GM19035 (cell line): Measurements from ENCODE around the gene GNPAT.
A peak's percentile ranks its signal among the peaks of the same experiment; 100 is the strongest.
"Not testable (repeated sequence)": the region's sequence is repeated elsewhere in the genome, so short reads cannot be mapped to it uniquely, and the experiment has no call there.

Source experiments
- ATAC-seq: cut with Tn5 transposase; IDR thresholded peaks from one replicate; pipeline ENCODE4 v1.9.1; 2021; ENCODE audit not compliant: unreplicated experiment

GNPAT gene

DNA sequence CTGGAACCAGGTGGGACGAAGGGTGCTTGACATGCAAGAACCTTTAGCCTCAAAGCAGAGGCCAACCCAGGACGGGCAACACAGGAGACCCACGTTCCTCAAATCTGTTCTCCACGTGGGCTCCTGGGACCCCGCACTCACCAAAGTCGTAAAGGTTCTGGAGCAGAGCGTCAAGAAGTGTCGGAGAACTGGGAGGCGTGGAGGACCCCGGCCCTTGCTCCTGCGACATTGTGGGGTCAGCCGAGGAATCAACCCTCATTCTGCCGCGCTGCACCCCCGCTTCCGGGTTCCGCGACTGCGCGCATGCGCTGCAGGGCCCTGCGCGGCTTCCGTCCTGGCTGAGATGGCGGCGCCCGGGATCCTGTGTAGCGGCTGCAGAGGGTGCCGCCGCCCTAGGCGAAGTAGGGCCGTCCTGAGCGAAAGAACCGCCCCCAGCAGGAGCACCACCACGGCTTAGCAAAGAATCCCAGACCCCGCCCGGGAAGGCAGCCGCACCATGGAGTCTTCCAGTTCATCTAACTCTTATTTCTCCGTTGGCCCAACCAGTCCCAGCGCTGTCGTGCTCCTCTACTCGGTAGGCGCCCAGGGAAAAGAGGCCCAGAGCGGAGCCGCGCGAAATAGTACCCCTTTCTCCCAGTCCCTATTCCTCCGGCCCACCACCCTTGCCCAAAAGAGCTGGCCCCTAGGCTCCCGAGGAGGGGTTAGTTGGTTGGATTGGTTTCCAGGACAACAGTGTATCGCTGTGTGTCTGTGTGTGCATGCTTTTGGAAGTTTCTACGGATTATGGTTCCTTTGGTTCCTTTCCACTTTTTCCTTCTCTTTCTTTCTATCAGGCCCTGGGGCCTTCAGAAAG is at the start of gene GNPAT:
Gene GNPAT, plus strand, starts transcription at position 330 of the 853 bp plus-strand sequence. Its CDS starts 167 bp downstream, at position 497.
- ATAC-seq: peak; percentile 93

GRCh38 chr1:231192620-231193163 is 48.3 kb upstream of the GNPAT start:
- no peak for ATAC-seq

DNA sequence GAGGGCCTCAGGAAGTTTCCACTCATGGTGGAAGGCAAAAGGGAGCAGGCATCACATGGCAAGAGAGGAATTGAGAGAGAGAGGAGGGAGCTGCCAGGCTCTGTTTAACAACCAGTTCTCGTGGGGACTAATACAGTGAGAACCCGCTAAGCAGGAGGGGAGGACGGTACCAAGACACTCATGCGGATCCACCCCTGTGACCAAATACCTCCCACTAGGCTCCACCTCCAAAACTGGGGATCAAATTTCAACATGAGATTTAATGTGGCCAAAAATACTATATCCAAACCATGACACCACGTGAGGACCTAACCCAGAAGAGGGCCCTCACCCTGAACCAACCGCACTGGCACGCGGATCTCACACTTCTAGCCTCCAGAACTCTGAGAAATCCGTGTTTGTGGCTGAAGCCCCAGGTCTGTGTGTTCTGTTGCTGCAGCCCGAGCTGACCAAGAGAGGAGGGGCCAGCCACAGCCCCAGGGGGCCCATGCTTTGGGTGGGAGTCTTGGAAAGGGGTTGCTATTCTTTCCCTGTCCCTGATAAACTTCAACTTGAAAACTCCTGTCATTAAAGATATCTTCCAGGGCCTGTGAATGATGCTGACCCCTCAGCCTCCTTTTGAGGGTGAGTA is 47.2 kb upstream of the GNPAT start:
- ATAC-seq: no peak

- ATAC-seq: no peak
Measured at GRCh38 chr1:231194476-231194842, 46.6 kb upstream of the GNPAT start.

DNA sequence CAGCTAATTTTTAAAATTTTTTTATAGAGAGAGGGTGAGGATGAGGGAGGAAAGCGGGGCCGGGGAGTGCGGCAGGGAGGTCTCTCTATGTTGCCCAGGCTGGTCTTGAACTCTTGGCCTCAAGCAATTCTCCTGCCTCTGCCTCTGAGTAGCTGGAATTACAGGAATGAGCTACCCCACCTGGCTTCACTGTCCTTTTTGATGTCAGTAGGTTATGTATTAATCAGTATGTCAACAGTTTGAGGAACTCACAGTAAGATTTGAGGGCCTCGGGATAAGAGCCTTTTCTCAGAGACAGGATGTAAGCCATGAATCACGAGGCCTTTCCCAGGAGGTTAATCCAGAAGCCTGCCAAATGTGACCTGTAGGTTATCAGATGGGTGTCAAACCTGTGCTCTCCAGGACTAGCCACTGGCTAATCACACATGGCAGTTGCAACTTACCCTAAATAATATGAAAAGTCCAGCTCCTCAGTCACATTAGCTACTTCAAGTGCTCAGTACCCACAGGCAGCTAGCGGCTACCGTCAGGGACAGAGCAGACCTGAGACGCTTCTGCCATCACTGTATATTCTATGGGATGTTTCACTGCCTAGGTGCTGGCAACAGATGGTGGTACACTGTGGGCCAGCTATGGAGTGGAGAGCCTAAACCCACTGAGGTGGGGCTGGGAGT is 46.0 kb upstream of the GNPAT start:
- ATAC-seq: no peak

GRCh38 chr1:231196307-231196706 is 44.7 kb upstream of the GNPAT start:
- ATAC-seq: no peak

- no peak for ATAC-seq
Measured at GRCh38 chr1:231196728-231197127, 44.3 kb upstream of the GNPAT start.

- no peak for ATAC-seq
Measured at GRCh38 chr1:231199868-231200267, 41.1 kb upstream of the GNPAT start.

- ATAC-seq: no peak
Measured at GRCh38 chr1:231200388-231201031, 40.5 kb upstream of the GNPAT start.

DNA sequence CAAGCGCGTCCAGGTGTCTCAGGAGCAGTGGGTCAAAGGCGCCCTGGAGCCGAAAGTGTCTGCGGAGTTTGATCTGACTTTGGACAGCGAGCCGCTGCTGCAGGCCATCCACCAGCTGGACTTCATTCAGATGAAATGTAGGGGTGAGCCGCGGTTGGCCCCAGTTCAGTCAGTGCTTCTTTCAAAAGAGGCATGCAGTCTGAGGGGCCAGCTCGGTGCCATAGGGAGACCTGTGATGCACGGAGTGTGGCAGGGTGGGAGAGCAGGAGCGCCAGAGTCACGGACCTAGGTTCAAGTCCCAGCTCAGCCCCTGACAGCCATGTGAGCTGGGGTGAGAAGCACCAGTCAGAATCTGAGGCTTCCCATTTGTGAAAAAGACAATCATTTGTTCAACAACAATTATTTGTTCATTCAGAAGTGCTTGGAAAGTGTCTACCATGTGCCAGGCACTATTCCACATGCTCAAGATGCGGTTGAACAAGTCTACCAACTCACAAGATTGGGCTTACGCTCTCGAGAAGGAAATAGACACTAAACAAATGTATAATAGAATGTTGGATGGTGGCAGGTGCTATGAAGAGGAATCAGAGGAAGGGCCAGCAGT is 39.5 kb upstream of the GNPAT start:
- no peak for ATAC-seq

- ATAC-seq: no peak
Measured at GRCh38 chr1:231201979-231202633, 38.9 kb upstream of the GNPAT start.

DNA sequence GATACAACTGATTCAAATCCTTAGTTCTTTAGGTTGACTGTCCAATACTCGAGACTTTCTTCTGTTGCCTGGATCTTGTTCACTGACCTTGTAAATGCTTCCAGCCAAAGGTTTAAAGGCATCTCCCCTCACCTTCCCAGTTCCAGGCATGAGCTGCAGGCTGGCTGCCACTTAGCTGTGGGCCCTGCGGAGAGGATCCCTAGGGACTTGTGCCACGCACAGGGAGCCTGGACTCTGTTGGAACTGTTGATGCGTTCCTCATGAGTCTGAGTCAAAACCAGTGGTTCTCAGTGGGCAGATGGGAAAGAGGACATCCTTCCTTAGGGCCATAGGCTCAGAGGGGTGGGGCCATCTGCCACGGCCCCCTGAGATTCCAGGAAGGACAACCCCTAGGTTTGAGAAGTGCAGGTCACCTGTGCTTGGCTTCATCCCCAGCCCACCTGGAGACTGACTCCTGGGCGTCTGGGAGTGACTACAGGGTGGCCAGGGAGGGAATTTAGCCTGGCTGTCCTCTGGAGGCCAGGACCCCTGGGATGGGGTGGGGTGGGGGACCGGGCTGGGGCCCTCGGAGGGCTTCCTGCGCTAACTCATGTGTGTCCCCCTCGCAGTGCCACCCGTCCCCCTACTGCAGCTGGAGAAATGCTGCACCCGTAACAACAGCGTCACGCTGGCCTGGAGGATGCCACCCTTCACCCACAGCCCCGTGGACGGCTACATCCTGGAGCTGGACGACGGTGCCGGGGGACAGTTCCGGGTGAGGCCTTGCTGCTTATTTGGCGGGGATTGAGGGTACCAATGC is 37.6 kb upstream of the GNPAT start:
- ATAC-seq: no peak

DNA sequence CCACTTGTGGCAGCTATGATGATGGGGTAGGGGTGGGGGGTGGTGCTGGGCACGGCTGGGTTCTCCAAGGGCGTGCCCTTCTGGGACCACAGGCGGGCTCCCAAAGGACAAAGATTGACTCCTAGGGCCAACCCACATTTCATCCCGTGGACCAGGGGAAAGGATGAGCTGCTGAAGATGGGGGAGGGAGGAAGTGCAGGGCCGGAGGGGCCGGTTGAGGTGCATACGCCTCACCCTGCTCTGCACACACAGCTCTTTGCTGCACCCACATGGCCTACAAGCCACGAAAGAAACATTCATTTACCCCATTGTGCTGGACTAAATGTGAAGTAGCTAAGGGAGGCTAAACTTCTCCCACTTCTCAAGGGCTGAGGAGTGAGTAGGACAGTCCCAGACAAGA is 34.2 kb upstream of the GNPAT start:
- no peak for ATAC-seq

DNA sequence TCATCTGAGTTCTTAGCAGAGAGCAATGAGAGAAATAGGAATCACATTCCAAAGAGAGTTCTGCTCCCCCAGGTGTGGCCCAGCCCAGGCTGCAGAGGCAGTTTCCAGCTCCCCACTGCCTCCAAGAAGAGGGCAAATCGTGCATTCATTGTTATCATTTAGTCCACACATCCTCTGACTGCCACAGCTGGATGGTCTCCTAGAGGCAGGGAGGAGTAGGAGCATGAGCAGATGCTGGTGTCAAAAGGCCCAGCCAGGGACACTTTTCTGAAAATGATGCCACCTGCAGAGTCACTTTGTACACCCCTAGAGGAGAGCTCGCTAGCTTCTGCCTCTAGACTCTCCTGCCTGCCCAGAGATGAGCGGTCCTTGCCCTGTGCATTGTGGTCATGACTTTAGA is 33.6 kb upstream of the GNPAT start:
- no peak for ATAC-seq

- ATAC-seq: no peak
Measured at GRCh38 chr1:231208980-231209379, 32.0 kb upstream of the GNPAT start.

DNA sequence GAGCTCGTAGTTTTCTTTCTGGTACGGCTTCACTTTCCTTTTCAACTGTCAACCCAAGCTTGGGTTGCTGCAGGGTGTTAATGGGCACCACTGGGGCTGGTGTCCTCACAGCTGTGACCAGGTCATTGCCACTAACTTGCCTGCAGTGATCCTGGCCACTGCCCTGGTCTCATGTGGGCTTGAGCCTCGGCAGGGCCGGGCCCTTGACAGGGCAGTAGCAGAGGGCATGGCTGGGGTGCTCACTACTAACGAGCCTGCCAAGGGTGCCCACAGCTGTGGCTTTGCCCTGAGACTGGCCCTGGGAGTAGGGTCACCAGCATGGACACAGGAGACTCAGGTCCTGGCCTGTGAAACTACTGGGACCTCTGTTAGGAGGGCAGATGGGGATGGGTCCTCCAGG is 31.5 kb upstream of the GNPAT start:
- no peak for ATAC-seq

GRCh38 chr1:231210126-231210525 is 30.9 kb upstream of the GNPAT start:
- ATAC-seq: no peak

DNA sequence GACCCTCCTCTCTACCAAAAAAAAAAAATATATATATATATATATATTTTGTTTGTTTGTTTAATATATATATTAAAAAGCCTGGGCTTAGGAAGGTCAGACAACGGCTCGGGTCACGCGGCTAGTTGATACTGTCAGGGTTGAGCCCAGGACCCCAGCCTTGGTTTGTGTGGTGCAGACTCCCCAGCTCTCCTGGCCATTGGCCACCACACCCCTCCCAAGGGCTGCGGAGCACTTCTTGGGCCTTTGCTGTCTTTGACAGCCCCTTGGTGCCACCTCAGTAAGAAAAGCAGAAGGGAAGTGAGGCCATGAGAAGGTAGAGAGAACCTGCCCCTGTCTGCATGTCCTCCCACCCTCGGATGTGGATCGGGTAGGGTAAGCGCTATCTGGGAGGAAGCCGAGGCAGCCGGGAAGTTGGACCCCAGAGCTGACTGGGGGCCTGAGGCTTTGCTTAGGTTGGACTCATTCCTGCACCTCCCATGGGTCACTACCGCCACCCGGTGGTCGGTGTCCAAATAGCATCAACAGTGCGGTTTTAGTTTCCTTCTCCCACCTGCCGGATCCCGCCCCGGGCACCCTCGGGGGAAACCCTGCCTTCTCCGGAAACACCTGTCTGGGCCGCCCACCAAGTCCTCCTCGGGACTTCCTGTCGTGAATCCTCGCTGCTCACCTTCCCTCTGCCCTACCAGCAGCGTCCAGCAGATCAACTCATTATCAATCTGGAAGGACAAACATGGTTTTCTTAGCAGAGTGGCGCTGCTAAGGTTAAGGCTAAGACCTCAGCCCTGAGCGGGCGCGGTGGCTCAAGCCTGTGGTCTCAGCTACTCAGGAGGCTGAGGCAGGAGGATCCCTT is 29.8 kb upstream of the GNPAT start:
- peak; percentile 85 for ATAC-seq

DNA sequence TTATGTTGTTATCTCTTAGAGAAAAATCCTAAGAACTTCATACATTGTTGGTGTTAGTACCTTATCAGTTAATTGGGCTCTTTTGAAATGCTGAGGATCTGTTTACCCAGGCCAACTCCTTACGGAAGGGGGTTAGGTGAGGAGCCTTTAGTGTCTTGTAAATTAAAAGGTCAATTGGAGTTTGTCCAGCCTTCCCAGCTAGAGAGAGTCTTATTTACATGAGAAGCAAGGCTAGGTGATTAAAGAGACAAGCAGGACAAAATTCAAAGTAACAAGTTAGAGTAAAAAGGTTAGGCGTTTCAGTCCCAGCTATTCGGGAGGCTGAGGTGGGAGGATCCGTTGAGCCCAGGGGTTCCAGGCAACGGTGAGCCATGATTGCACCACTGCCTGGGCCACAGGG is 28.7 kb upstream of the GNPAT start:
- ATAC-seq: not testable (repeated sequence)
